Hematopoietic multipotent progenitor cell treated with erythropoietin and hydrocortisone succinate and interleukin-3 and kit ligand, for 8 days (in vitro differentiated cells): ENCODE results near the gene EPHA10.

ENCODE experiments used
- DNase-seq: peaks from one replicate; pipeline ENCODE4 v3.0.0-alpha.2; 2015

EPHA10 gene

GRCh38 chr1:37732111-37732780 lies 32.7 kb downstream of the EPHA10 start:
- no peak for DNase-seq

DNA sequence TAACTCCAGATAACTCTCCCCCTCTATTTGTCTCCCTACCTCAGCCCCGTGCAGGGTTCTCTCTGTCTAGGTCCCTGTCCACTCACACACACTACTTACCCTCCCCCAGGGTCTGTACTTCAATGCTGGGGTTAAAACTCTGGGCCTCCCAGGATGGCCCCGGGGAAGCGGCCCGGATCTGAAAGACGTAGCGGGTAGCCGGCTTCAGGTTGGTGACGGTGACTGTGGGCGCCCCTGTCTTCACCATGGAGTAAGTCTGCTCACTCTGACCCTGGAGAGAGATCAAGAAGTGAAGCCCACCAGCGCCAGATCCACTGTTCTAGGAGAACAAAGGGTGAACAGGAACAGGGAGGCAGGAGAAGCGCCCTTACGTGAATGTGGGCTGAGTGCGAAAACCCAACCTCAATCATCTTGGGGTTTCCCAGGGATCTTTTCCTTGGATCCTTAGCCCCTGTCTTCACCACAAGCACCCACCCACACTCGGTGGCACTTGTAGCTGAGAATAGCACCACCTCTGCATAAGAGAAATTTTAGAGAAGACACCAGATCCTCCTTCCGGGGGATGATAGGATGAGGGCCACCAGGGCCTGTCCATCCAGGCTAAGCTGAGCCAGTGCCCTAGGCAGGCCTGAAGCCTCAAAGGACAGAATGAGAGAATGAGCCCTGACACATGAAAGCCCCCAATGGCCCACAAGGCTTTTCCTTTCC lies 33.5 kb downstream of the EPHA10 start:
- no peak for DNase-seq

DNA sequence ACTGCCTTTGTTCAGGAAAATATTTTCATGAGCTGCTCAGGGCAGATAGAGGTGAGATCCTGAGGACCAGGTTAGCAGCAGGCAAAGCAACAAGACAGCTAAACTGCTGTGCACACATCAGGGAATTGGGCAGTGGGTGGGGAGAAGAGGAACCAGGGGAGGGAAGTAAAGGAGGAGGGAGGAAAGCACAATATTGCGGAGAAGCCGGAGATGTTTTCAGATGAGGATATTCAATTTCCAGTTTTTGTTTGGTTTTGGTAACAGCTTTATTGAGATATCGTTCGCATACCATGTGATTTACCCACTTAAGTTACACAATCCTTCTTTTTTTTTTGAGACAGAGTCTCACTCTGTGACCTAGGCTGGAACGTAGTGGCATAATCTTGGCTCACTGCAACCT lies 34.5 kb downstream of the EPHA10 start:
- DNase-seq, result no peak

DNA sequence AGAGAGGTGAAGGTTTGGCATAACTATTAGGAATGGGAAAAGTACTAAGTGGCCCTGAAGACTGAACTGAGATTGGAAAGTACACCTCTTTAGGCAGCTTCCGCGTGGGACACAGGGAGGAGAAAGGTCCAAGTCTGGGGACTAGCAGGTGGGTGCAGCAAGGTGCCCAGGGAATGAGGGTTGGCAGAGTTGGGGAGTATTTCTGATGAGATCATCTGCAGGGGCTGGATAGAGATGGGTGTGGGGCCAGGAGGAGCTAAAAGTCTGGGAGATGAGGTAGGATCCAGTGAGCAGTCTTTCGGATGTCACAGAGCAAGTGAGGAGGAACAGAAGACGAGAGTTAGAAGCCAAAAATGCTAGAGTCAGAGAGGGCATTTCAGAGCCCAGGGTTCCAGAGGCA lies 36.5 kb downstream of the EPHA10 start:
- DNase-seq, result no peak

- no peak for DNase-seq
Measured at GRCh38 chr1:37726751-37727585, 38.0 kb downstream of the EPHA10 start.

DNA sequence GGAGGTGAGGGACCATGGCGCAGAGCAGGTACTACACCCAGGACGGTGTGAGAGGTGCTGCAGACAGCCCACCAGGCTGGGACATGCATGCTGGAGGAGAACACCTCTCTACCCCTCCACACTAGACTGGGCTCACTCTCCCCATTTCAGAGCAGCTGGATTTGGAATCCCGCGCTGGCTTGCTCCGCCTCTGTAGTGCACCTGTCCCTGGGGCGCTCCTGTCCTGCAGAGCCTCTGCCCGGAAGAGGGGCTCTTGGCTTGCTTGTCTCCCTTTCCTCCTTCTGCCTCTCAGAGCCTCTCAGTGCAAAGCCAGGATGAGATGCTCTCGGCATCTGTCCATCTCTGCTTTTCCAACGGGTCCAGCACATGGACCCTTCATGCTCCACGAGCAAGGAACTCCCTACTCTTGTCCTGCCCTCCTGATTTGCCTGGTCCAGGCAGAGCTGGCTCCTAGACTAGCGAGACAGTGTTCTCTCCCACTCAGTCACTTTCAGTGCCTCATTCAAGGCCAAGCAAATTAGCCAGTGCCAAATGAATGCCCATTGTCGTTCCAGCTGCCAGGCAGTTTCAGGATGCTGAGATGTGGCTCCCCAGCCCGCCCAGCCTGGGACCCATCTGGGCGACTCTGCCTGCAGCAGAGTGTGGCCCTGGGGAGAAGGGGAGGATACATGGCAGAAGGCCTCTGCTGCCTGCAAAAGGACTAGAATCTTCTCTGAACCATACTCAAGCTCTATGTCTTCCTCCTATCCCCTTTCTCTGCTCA lies 38.9 kb downstream of the EPHA10 start:
- no peak for DNase-seq

GRCh38 chr1:37724575-37724974 lies 40.3 kb downstream of the EPHA10 start:
- DNase-seq, result no peak

GRCh38 chr1:37723390-37724078 lies 41.4 kb downstream of the EPHA10 start:
- DNase-seq, result no peak

DNA sequence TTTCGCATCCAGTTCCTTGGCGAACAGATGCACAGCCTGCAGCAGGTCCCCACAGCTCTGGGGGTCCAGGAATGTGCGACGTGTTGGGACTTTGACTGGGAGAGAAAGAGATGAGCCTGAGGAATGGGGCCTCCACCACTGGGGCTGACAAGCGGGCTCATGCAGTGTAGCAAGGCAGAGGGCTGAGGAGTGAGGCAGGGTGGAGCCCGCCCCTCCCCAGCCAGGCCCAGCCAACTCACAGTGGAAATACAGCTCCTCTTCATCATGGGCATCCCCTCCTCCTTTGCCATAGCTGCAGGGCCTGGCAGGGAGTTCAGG lies 41.9 kb downstream of the EPHA10 start:
- no peak for DNase-seq

GRCh38 chr1:37722181-37723071 lies 42.5 kb downstream of the EPHA10 start:
- no peak for DNase-seq

DNA sequence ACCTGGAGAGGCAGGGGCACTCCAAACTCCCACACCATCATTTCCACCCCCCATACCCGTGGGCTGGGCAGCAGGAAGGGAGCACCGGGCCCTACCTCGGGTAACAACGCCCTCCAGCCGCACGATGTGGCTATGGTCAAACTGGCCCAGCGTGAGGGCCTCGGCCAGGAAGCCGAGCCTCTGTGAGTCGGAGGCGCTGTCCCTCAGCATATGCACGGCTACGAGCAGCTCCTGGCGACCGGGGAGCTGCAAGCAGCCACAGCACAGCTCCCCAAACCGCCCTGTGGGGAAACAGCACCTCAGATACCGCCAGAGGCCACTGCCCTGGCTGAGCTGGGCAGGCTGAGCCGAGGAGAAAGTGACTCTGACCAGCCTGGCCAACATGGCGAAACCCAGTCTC lies 43.4 kb downstream of the EPHA10 start:
- DNase-seq, result no peak

DNA sequence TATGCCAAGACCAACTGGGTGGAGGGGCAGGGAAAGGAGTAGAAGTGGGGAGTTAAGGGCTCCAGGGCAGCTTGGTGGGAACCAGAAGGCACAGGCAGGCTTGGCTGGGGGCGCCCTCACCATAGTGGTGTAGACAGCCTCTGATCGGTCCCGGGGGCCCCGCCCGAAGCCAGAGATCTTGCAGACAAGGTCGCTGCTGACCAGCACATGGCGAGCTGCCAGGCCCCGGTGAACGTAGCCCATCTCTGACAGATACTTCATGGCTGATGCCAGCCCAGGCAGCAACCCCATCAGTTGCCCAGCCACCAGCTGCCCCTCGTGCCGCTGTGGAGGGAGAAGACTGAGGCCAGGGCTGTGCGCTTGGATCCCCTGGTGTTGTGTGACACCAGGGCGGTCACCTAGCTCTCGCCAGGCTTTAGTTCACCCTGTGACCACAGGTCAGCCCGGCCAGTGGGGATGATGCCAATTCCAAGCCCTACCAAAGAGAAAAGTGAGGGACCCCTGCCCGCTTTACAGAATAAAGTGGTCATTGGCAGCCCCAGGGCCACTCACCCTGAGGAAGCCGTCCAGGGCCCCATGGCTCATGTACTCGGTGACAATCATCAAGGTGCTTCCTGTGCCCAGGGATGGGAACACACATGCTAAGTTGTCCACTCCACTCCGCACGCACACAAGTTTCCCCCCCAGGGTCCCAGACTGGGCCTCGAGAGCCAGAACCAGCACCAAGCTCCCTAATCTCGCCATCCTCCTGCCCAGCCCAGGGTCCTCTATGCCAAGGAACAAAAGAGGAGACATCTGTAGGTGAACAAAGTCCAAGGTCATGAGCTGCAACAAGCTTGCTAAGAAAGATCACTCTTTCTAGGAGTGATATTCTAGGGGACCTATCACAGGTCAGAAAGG lies 44.4 kb downstream of the EPHA10 start:
- peak; percentile 27 for DNase-seq

DNA sequence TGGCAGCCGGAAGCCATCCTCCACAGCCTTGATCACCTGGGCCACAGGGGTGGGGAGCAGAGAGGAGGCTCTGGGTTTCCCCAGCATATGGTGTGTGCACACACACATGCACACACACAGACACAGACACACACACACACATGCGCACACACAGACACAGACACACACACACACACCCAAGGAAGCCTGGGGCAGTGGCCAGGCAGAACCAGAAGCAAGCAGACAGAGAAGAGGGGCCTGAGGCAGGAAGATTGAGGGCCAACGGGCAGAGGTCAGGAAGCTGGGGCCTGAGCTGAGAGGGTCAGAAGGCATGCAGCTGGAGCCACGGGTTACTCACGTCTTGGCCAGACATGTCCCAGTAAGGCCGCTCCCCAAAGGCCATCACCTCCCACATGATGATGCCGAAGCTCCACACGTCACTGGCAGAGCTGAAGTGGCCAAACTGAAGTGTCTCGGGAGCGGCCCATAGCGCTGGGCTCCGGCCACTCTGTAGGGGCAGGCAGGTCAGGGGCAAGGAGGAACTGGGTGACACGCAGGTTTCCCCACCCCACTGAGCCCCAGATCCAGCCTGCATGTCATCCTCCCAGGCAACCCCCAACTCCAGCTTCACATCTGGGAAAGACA lies 45.2 kb downstream of the EPHA10 start:
- no peak for DNase-seq

DNA sequence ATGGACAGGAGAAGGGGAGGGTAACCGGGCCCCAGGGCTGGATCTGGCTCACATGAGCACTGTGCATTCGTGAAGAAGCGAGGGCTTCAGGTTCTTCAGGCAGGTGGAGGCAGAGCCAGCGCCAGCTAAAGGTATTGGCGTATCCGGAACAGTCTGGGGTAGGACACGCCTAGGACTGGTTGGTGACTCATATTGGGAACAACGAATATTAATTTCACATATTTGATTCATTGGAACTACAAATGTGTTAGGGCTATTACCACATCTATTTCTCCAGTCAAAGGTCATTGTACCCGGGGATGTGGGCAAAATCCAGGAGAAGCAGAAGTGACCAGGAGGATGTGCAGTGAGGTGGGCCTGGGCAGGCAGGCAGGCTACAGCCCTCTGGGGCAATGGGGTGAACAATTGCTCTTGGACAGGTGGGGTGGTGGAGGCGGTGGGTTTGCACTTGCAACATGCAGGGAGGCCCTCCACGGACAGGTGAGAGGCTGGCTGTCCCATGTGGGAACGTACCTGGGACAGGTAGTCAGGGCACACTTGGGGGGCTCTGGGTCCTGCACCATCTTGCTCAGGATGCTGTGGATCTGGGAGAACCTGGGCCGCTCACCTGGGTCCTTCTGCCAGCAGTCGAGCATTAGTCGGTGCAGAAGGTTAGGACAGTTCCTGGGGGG lies 45.9 kb downstream of the EPHA10 start:
- no peak for DNase-seq

GRCh38 chr1:37718181-37718900 lies 46.6 kb downstream of the EPHA10 start:
- DNase-seq, result no peak

GRCh38 chr1:37717631-37718030 lies 47.3 kb downstream of the EPHA10 start:
- DNase-seq, result no peak

GRCh38 chr1:37716321-37716720 lies 48.6 kb downstream of the EPHA10 start:
- DNase-seq, result no peak

DNA sequence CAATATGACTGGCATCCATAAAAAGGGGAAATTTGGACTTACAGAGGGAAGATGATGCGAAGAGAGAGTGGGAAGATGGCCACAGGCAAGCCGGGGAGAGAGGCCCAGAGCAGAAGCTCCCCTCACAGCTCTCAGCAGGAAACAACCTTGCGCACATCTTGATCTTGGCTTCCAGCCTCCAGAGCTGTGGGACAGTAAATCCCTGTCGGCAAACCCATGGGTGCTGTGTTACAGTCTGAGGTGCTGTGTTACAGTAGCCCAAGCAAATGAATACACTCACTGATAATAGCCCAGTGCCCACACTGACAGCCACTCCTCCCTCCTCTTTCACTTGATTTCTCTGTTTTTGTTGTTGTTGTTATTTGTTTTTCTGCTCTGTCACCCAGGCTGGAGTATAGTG lies 50.2 kb downstream of the EPHA10 start:
- no peak for DNase-seq

DNA sequence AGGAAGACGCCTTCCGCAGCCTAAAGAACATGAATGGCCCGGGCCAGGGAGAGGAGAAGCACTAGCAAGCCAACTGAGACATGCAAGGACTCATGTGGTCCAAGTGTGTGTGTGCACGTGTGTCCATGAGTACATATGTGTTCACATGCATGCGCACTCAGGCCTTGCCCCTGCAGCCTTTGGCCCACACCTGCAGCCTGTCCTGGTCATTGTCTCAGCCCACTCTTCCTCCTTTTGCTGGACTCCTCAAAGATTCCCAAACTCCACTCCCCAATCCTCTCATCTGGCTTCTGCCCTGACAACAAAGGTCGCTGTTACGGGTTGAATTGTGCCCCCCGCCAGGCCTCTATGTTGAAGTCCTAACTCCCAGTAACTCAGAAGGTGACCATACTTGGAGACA lies 50.7 kb downstream of the EPHA10 start:
- DNase-seq, result no peak
